Stimulated activated effector memory CD8-positive, alpha-beta T cell treated with anti-CD3 and anti-CD28 coated beads, Interleukin-12 subunit alpha, Interleukin-12 subunit beta, amount 100 ng/mL, for 72 hours (primary cell): ENCODE results near the gene PLK3.
"Not testable (repeated sequence)": the region's sequence is repeated elsewhere in the genome, so short reads cannot be mapped to it uniquely, and the experiment has no call there.

Experiments used
- ATAC-seq: fragments of 150-1000 bp; cut with Tn5 transposase; 2 replicates; pipeline ENCODE4 v1.10.0; 2021
- DNase-seq, 2 donors: peaks; one replicate each; pipeline ENCODE4 v3.0.0; 2021 to 2022; ENCODE audit warnings: low spot score in 2 of 2
- H3K27ac Mint-ChIP-seq: one replicate; pipeline ENCODE4 v1.8.0; 2022; ENCODE audit warnings: mild to moderate bottlenecking, mixed read lengths
- H3K36me3 Mint-ChIP-seq: one replicate; pipeline ENCODE4 v1.8.0; 2022; ENCODE audit warnings: mild to moderate bottlenecking, mixed read lengths
- H3K4me1 Mint-ChIP-seq: one replicate; pipeline ENCODE4 v1.8.0; 2022; ENCODE audit warnings: mixed read lengths
- H3K4me3 Mint-ChIP-seq: one replicate; pipeline ENCODE4 v1.8.0; 2022; ENCODE audit warnings: mild to moderate bottlenecking, mixed read lengths
- H3K9me3 Mint-ChIP-seq: one replicate; pipeline ENCODE4 v1.8.0; 2022; ENCODE audit warnings: mixed read lengths

Gene PLK3

GRCh38 chr1:44799770-44800584 is at the start of gene PLK3:
TSS of gene PLK3 (plus strand) at chr1:44800377. CDS start at chr1:44800464, 87 bp downstream.
- Mint-ChIP-seq H3K27ac (peak within 1 kb of the TSS; percentile 83), H3K36me3 (peaks cover 52% of the 10 kb centered on the region), H3K9me3 (no peaks in the 10 kb centered on the region), H3K4me3 (peak within 1 kb of the TSS; percentile 77), H3K4me1 (peaks cover 38% of the 10 kb centered on the region)
- DNase-seq (peak; percentile 92 to 99), ATAC-seq (peak; percentile 88)

- Mint-ChIP-seq H3K4me3 (no peak overlapping the region), H3K27ac (no peak overlapping the region), H3K9me3 (no peaks in the 10 kb centered on the region), H3K4me1 (no peaks in the 10 kb centered on the region), H3K36me3 (peaks cover 87% of the 10 kb centered on the region)
- ATAC-seq (no peak), DNase-seq (no peak)
These were observed 42.8 kb upstream of the PLK3 start for GRCh38 chr1:44757420-44757819.

DNA sequence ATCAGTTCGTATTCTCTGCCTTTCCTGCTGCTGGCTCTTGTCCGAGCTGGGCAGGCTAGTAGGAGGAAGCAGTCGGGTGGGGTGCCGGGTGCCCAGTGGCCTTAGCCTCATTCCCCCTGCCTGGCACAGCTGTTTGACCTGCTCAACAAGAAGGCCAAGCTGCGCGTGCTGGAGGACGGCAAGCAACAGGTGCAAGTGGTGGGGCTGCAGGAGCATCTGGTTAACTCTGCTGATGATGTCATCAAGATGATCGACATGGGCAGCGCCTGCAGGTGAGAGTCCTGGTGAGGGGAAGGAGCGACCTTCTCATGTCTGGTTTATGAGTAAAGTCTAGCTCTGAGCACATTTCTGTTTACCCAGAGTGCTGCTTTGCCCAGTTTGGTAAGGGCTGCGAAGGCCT is 41.1 kb upstream of the PLK3 start:
- ATAC-seq (no peak), DNase-seq (no peak)
- Mint-ChIP-seq H3K4me3 (no peak overlapping the region), H3K4me1 (peaks cover 5% of the 10 kb centered on the region), H3K36me3 (peaks cover 85% of the 10 kb centered on the region), H3K27ac (no peak overlapping the region), H3K9me3 (no peaks in the 10 kb centered on the region)

DNA sequence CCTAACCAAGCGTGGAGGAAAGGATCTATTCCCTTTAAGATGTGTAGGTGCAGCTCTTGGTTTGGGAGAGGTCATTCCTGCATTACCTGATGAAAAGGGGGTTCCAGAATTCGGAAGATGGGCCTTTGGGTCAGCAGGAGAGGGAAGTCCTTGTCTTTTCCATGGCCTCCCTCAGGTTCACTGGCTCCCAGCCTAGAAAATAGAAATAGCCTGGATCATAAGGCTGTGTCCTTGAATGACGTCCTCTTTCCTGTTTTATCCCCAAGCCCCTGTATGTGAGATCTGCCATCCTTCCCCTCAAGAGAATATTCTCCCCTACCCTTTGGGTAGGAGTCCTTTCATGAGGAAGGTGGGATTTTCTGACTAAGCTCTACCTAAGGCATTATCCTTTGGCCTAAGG is 39.3 kb upstream of the PLK3 start:
- Mint-ChIP-seq H3K27ac (no peak overlapping the region), H3K4me3 (no peak overlapping the region), H3K36me3 (peaks cover 82% of the 10 kb centered on the region), H3K4me1 (peaks cover 5% of the 10 kb centered on the region), H3K9me3 (no peaks in the 10 kb centered on the region)
- DNase-seq: no peak
- no peak for ATAC-seq

GRCh38 chr1:44766421-44766820 is 33.8 kb upstream of the PLK3 start:
- peak overlapping the region; percentile 42 for H3K27ac Mint-ChIP-seq
- not testable (repeated sequence) for H3K4me3 Mint-ChIP-seq, H3K4me1 Mint-ChIP-seq, DNase-seq, ATAC-seq, H3K9me3 Mint-ChIP-seq
- peaks cover 41% of the 10 kb centered on the region for H3K36me3 Mint-ChIP-seq

DNA sequence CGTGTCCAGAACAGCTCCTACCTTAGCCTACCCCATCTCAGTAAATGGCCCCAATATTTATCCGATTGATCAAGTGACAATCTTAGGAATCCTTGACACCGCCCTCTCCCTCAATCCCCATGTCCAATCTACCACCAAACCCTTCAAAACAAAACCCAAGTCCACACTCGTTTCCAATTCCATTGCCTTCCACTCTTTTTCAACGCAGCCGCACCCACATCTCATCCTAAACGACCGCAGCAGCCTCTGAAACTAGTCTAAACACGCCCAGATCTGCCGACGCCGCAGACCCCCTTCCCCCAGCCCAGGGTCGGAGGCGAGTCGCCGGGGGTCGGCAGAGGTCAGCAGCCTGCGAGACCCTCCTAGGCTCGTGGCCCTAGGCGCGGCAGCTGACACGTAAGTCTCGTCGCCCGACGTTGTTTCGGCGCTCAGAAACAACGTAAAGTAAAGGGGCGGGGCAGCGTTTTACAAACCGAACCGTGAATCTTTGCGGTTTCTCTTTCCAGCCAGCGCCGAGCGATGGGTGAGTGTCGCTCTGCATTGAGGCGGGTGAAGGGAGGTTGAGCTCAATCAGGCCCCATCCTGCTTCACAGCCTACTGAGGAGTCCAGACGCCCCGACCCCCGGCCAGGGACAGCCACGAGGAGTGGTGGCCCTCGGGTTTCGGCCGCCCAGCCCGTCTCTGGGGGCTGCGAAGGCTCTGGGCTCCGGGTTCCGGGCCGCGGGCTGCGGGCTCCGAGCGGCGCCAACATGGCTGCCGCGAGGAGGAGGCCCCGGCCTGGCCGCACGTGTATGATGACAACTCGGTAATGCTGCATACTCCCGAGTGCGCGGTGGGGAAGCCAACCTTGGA is 24.9 kb upstream of the PLK3 start, which contains the start of gene RPS8:
TSS of gene RPS8 (plus strand) at position 463 of the 852 bp plus-strand sequence. CDS start at position 520, 57 bp downstream.
- H3K36me3 Mint-ChIP-seq: peaks cover 56% of the 10 kb centered on the region
- ATAC-seq: peak; percentile 87
- no peaks in the 10 kb centered on the region for H3K9me3 Mint-ChIP-seq
- H3K27ac Mint-ChIP-seq: peak within 1 kb of the TSS; percentile 97
- DNase-seq: peak; percentile 79 to 95
- peak within 1 kb of the TSS; percentile 86 for H3K4me3 Mint-ChIP-seq
- H3K4me1 Mint-ChIP-seq: peaks cover 38% of the 10 kb centered on the region

DNA sequence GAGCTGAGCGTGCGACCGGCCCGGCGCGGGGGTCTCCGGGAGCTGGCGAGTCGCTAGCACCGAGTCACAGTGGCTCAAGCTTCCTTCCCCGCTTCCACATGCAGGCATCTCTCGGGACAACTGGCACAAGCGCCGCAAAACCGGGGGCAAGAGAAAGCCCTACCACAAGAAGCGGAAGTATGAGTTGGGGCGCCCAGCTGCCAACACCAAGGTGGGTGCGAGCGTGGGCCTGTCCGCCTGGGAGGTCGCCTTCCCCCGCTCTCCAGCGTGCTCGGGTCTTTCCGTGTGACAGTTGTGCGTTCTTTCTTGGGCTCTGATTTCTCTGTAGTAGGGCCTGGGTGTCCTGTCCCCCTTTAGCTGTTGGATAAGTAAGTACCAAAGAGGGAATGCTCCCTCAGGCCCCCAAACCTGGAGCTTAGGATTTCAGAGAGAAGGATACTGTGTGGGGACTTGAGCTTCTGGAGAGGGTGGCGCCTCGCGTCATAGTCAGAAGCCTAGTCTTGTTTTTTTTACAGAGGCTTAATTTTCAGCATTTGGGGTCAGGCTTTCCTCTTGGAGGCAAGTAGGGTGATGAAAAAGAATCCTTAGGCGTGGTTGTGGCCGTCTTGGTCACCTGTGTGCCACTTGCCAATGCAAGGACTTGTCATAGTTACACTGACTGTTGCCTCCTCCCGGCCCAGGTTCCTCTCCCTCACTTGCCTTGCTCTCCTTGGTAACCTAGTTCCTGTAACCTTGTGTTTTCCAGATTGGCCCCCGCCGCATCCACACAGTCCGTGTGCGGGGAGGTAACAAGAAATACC is 24.0 kb upstream of the PLK3 start:
- H3K9me3 Mint-ChIP-seq: no peaks in the 10 kb centered on the region
- peaks cover 42% of the 10 kb centered on the region for H3K4me1 Mint-ChIP-seq
- H3K27ac Mint-ChIP-seq: peak overlapping the region; percentile 97
- DNase-seq (no peak), ATAC-seq (peak; percentile 31)
- peak overlapping the region; percentile 86 for H3K4me3 Mint-ChIP-seq
- H3K36me3 Mint-ChIP-seq: peaks cover 64% of the 10 kb centered on the region

- H3K36me3 Mint-ChIP-seq: peaks cover 70% of the 10 kb centered on the region
- peak overlapping the region; percentile 97 for H3K27ac Mint-ChIP-seq
These were observed 23.5 kb upstream of the PLK3 start for GRCh38 chr1:44776730-44777068.

GRCh38 chr1:44777547-44777946 is 22.6 kb upstream of the PLK3 start:
- ATAC-seq: no peak
- Mint-ChIP-seq H3K36me3 (peaks cover 78% of the 10 kb centered on the region), H3K4me3 (peak overlapping the region; percentile 86), H3K27ac (peak overlapping the region; percentile 97), H3K4me1 (peaks cover 42% of the 10 kb centered on the region), H3K9me3 (no peaks in the 10 kb centered on the region)
- no peak for DNase-seq

More at GRCh38 chr1:44776730-44777068, 23.5 kb upstream of the PLK3 start:
- peak in 1 of 2 donors; percentile 58 for DNase-seq
- Mint-ChIP-seq H3K4me3 (peak overlapping the region; percentile 86), H3K9me3 (no peaks in the 10 kb centered on the region), H3K4me1 (peaks cover 42% of the 10 kb centered on the region)
- ATAC-seq: no peak

GRCh38 chr1:44777969-44778635 is 22.1 kb upstream of the PLK3 start:
- Mint-ChIP-seq H3K4me1 (peaks cover 43% of the 10 kb centered on the region), H3K9me3 (no peaks in the 10 kb centered on the region), H3K27ac (peak overlapping the region; percentile 97), H3K36me3 (peaks cover 84% of the 10 kb centered on the region), H3K4me3 (peak overlapping the region; percentile 86)
- ATAC-seq: no peak
- no peak for DNase-seq

- H3K27ac Mint-ChIP-seq: peak overlapping the region; percentile 86
- DNase-seq (no peak), ATAC-seq (no peak)
- peaks cover 92% of the 10 kb centered on the region for H3K36me3 Mint-ChIP-seq
- peaks cover 49% of the 10 kb centered on the region for H3K4me1 Mint-ChIP-seq
- H3K4me3 Mint-ChIP-seq: peak overlapping the region; percentile 86
- no peaks in the 10 kb centered on the region for H3K9me3 Mint-ChIP-seq
These were observed 21.2 kb upstream of the PLK3 start for GRCh38 chr1:44778705-44779576.

- ATAC-seq (no peak), DNase-seq (no peak)
- Mint-ChIP-seq H3K4me3 (no peak overlapping the region), H3K9me3 (no peaks in the 10 kb centered on the region), H3K27ac (peak overlapping the region; percentile 86), H3K4me1 (peaks cover 49% of the 10 kb centered on the region), H3K36me3 (peaks cover 84% of the 10 kb centered on the region)
These were observed 19.5 kb upstream of the PLK3 start for GRCh38 chr1:44780583-44781121.

GRCh38 chr1:44783697-44784093 is 16.5 kb upstream of the PLK3 start:
- DNase-seq: no peak
- Mint-ChIP-seq H3K9me3 (no peaks in the 10 kb centered on the region), H3K27ac (peak overlapping the region; percentile 52), H3K36me3 (peaks cover 54% of the 10 kb centered on the region), H3K4me3 (peak overlapping the region; percentile 69), H3K4me1 (peaks cover 43% of the 10 kb centered on the region)
- ATAC-seq: no peak
